Measurements from ENCODE around the gene PEAK3.

Gene PEAK3

DNA sequence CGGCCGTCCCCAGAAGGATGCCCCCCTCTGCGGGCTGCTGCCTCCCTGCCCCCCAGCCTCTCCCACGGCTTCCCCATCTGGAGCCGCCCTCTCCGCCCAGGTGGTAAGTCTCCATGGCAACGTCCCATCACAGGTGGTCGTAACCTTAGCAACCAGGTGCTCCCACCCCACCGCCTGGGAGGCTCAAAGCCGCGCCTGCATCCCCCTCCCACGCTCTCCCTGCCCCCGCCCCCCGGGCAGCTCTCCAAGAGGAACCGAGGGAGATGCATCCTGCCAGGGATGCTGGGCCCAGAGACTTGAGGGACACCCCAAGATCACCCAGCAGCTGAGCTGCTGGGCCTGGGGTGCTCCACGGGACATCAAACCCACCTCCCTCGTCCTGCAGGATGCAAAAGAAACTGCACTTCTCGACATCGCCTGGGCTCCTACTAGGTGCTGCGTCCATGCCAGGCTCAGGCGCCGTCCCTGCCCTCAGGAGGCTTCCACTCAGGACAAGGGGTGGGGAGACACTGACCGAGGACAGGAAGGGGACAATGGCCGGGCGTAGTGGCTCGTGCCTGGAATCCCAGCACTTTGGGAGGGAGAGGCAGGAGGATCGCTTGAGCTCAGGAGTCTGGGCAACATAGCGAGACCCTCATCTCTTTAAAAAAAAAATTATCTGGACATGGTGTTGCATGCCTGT lies 31.0 kb upstream of the PEAK3 start:
- Histone ChIP-seq H3K9me3 (ENCODE audit: control insufficient read depth, low read length) (peaks cover 8% of the 10 kb centered on the region), H3K4me3 (ENCODE audit: low read length) (no peak overlapping the region), H3K9ac (ENCODE audit: low read length) (no peak overlapping the region), H3K36me3 (ENCODE audit: control insufficient read depth, insufficient read depth, low read length, severe bottlenecking) (no peaks in the 10 kb centered on the region), H3K27me3 (replicated peaks; ENCODE audit: control insufficient read depth, insufficient read depth, low read length) (peaks cover 7% of the 10 kb centered on the region), H3K4me1 (ENCODE audit: control insufficient read depth, insufficient read depth, low read length) (peaks cover 4% of the 10 kb centered on the region)
- no peak for DNase-seq (ENCODE audit: low read depth)

DNA sequence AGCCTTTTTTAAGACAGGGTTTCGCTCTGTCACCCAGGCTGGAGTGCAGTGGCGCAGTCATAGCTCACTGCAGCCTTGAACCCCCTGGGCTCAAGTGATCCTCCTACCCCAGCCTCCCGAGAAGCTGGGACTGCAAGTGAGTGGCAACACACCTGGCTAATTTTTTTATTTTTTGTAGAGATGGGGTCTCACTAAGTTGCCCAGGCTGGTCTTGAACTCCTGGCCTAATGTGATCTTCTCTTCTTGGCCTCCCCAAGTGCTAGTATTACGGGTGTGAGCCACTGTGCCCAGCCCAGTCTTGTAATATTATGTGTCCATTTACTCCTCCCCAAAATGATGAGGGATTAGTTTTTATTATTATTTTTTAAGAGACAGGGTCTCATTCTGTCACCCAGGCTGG lies 29.1 kb upstream of the PEAK3 start:
- Histone ChIP-seq H3K36me3 (ENCODE audit: control insufficient read depth, insufficient read depth, low read length, severe bottlenecking) (no peaks in the 10 kb centered on the region), H3K9me3 (ENCODE audit: control insufficient read depth, low read length) (peaks cover 8% of the 10 kb centered on the region), H3K4me1 (ENCODE audit: control insufficient read depth, insufficient read depth, low read length) (peaks cover 4% of the 10 kb centered on the region), H3K9ac (ENCODE audit: low read length) (no peak overlapping the region), H3K4me3 (ENCODE audit: low read length) (no peak overlapping the region), H3K27me3 (replicated peaks; ENCODE audit: control insufficient read depth, insufficient read depth, low read length) (peaks cover 18% of the 10 kb centered on the region)
- DNase-seq (ENCODE audit: low read depth): no peak

DNA sequence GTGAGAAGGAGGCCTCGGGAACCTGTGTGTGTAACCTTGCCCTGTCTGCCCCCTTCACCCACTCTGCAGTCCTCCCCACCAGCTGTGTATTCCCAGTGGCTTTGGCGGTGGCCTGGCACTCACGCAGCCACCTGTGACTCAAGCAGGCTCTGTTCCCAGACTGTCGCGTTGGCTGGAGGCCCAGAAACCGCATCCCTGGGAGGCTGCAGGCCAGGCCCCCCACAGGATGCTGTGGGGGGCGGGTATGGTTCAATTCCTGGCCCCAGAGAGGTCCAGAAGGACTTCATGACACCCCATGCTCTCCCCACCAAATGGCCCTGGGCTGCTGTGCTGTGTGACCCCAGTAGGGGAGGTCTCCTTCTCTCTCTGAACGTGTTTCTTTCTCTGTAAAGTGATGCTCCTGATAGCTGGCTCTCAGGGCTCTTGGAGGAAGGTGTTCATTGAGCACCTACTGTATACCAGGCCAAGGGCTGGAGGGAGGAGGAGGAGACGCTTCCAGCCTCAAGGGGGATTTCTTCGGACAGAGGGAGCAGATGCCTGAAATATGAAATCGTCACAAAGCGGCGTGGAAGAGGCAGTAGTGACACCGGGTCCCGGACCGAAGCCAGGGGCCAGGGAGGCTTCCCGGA lies 27.9 kb upstream of the PEAK3 start:
- Histone ChIP-seq H3K4me1 (ENCODE audit: control insufficient read depth, insufficient read depth, low read length) (peaks cover 4% of the 10 kb centered on the region), H3K4me3 (ENCODE audit: low read length) (no peak overlapping the region), H3K27me3 (replicated peaks; ENCODE audit: control insufficient read depth, insufficient read depth, low read length) (peaks cover 21% of the 10 kb centered on the region), H3K9me3 (ENCODE audit: control insufficient read depth, low read length) (peaks cover 2% of the 10 kb centered on the region), H3K9ac (ENCODE audit: low read length) (no peak overlapping the region), H3K36me3 (ENCODE audit: control insufficient read depth, insufficient read depth, low read length, severe bottlenecking) (no peaks in the 10 kb centered on the region)
- peak; percentile 31 for DNase-seq (ENCODE audit: low read depth)

DNA sequence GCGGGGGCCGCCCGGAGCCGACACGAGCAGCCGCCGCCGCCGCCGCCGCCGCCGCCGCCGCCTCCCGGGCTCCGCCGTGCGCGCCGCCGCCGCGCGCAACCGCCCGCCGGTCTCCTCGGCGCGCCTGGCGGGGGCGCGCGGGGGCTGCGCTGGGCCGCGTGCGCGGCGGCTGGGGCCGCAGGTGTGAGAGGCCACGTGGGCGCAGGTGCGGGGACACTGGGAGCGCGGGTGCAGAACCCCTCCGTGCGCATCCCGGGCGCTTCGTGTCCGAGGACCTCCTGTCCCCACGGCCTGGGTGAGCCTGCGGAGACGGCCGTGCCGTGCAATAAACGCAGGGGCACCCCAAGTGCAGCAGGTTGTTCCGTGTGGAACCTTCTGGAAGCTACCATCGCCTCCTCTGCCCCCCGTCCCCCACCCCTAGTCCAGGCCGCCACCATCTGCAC lies 26.2 kb upstream of the PEAK3 start, which contains the start of gene LINGO3:
LINGO3 (minus strand) TSS at position 41 of the 443 bp plus-strand sequence. CDS start 16,378 bp downstream, outside the sequence.
- no peaks in the 10 kb centered on the region for H3K36me3 ChIP-seq (ENCODE audit: control insufficient read depth, insufficient read depth, low read length, severe bottlenecking)
- peaks cover 4% of the 10 kb centered on the region for H3K4me1 ChIP-seq (ENCODE audit: control insufficient read depth, insufficient read depth, low read length)
- peak within 1 kb of the TSS; percentile 37 for H3K4me3 ChIP-seq (ENCODE audit: low read length)
- DNase-seq (ENCODE audit: low read depth): peak; percentile 26
- peaks cover 25% of the 10 kb centered on the region for H3K27me3 ChIP-seq (replicated peaks; ENCODE audit: control insufficient read depth, insufficient read depth, low read length)
- no peak within 1 kb of the TSS for H3K9ac ChIP-seq (ENCODE audit: low read length)
- H3K9me3 ChIP-seq (ENCODE audit: control insufficient read depth, low read length): no peaks in the 10 kb centered on the region

DNA sequence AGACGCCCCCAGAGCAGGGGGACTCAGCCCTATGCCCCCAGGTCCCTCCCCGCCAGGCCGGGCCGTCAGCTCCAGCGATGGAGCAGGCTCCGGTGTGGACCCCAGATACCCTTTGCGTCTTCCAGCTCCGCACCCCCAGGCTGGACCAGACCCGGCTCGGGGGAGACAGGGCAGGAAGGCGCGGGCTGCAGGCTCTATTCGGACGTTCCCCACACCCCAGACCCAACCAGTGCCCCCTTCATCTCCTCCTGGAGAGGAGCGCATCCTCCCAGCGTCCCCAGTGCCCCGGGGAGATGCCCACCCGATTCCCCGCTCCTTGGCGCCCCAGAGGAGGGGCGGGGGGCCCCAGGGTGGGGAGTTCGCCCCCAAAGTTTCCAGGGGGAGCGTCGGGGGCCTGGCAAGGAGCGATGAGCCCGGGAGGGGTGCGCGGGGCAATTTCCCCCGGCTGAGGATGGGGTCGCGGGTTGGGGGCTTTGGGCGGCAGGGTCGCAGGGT lies 25.6 kb upstream of the PEAK3 start:
- no peak overlapping the region for H3K9ac ChIP-seq (ENCODE audit: low read length)
- DNase-seq (ENCODE audit: low read depth): no peak
- no peaks in the 10 kb centered on the region for H3K36me3 ChIP-seq (ENCODE audit: control insufficient read depth, insufficient read depth, low read length, severe bottlenecking)
- H3K4me3 ChIP-seq (ENCODE audit: low read length): no peak overlapping the region
- peaks cover 4% of the 10 kb centered on the region for H3K4me1 ChIP-seq (ENCODE audit: control insufficient read depth, insufficient read depth, low read length)
- peaks cover 25% of the 10 kb centered on the region for H3K27me3 ChIP-seq (replicated peaks; ENCODE audit: control insufficient read depth, insufficient read depth, low read length)
- H3K9me3 ChIP-seq (ENCODE audit: control insufficient read depth, low read length): no peaks in the 10 kb centered on the region

DNA sequence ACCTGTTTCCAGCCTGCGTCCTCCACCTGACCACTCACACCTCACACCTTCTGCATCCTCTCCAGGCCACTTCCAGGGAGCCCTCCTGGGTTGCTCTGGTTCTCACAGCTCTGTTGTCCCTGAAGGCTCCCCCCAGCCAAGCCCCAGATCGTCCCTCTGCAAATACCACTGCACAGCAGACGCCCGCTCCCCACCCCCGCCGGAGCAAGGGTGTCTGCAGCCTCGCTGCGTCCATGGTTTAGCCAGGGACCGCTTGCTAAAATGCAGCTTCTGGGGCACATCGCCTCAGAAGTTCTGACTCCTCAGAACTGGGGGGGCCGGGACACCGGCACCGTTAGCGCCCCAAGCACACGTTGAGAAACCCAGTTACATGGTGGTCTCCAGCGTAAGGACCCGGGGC lies 25.0 kb upstream of the PEAK3 start:
- Histone ChIP-seq H3K4me3 (ENCODE audit: low read length) (no peak overlapping the region), H3K36me3 (ENCODE audit: control insufficient read depth, insufficient read depth, low read length, severe bottlenecking) (no peaks in the 10 kb centered on the region), H3K27me3 (replicated peaks; ENCODE audit: control insufficient read depth, insufficient read depth, low read length) (peaks cover 27% of the 10 kb centered on the region), H3K4me1 (ENCODE audit: control insufficient read depth, insufficient read depth, low read length) (peaks cover 8% of the 10 kb centered on the region), H3K9me3 (ENCODE audit: control insufficient read depth, low read length) (no peaks in the 10 kb centered on the region), H3K9ac (ENCODE audit: low read length) (no peak overlapping the region)
- DNase-seq (ENCODE audit: low read depth): no peak

DNA sequence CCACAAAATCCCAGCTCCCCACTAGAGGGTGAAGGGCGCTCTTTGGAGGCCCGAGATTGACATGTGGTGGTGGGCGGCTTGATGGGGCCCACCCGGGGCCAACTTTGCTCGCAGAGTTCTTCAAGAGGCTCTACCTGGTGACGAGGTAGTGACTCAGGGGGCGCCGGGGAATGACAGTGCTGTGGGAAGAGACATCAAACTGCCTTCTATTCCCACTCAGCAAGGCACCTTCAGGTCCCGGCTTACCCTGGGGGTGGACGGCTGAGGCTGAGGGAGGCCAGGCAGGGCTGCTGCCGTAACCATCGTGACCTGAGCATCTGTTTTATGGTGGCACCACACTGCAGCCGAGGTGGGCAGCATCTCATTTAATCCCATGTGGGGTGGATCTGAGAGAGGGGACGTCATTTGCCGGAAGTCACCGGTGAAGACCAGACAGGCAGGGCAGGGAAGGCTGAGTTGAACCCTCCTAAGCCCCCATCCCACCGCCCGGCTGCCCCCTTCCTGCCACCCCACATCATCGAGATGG lies 24.4 kb upstream of the PEAK3 start:
- DNase-seq (ENCODE audit: low read depth): no peak
- Histone ChIP-seq H3K4me1 (ENCODE audit: control insufficient read depth, insufficient read depth, low read length) (peaks cover 8% of the 10 kb centered on the region), H3K4me3 (ENCODE audit: low read length) (no peak overlapping the region), H3K9ac (ENCODE audit: low read length) (no peak overlapping the region), H3K9me3 (ENCODE audit: control insufficient read depth, low read length) (no peaks in the 10 kb centered on the region), H3K27me3 (replicated peaks; ENCODE audit: control insufficient read depth, insufficient read depth, low read length) (peaks cover 27% of the 10 kb centered on the region), H3K36me3 (ENCODE audit: control insufficient read depth, insufficient read depth, low read length, severe bottlenecking) (no peaks in the 10 kb centered on the region)

DNA sequence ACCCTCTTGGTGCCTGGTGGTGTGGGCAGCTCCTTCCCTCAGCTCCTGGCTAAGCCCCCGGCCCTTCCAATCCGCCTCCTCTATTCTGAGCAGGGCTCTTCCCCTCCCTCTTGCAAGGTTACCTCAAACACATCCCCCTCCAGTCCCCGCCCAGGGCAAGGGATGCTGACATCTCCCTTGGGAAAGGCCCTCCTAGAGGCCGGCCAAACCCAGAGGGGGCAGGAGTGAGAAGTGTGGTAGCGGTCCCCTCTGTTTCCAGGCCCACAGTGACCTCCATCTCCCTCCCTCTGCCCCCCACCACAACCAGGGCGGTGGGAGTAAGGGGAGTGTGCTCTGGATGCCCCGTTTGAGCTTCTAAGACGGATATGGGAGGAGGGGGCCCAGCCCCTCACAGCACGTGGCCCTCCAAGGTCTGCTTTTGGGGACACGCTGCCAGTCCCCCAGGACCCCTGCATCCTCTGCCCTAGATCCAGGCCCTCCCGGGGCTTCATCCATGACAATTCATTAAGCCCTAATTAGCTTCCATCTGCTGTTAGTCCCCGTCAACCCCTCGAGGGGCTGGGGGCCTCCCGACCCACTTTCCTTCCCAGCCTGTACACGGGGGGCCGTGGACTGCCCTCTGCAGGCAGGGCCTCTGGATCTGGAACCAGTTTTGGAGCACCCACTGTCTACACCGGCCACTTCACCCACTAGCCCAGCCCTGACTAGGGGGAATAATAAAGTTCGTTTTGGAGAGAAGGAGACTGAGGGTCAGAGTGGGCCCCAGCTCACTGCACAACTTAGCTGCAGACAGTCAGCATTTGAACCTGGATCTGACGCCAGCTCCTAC lies 23.7 kb upstream of the PEAK3 start:
- DNase-seq (ENCODE audit: low read depth): no peak
- Histone ChIP-seq H3K27me3 (replicated peaks; ENCODE audit: control insufficient read depth, insufficient read depth, low read length) (peaks cover 31% of the 10 kb centered on the region), H3K4me3 (ENCODE audit: low read length) (no peak overlapping the region), H3K9ac (ENCODE audit: low read length) (no peak overlapping the region), H3K4me1 (ENCODE audit: control insufficient read depth, insufficient read depth, low read length) (peaks cover 8% of the 10 kb centered on the region), H3K9me3 (ENCODE audit: control insufficient read depth, low read length) (no peaks in the 10 kb centered on the region), H3K36me3 (ENCODE audit: control insufficient read depth, insufficient read depth, low read length, severe bottlenecking) (no peaks in the 10 kb centered on the region)

DNA sequence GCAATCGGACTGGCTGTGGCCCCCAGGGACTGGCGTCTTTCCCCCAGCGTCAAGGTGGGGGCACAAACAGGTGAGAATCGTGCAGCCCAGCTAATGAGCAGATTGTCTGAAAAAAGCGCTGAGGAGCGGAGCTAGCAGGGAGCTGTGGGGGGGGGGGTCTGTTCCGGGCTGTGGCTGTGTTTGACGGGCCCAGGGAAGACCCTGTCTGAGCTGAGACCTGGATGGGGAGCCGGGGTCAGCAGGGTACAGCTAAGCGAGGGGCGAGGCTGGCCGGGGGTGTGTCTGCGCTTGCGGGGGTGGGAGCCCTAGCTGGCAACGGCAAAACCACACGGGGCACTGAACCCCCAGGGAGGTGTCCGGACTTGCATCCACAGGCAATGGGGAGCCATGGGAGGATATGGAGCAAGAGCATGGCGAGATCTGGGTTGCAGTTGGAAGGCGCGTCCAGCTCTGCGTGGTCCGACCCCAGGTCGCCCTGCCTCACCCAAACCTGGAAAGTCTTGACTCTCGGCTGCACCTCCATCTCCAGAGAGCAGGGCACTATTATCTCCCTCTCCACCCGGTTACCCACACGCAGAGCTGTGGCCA lies 21.3 kb upstream of the PEAK3 start:
- peaks cover 4% of the 10 kb centered on the region for H3K4me1 ChIP-seq (ENCODE audit: control insufficient read depth, insufficient read depth, low read length)
- H3K36me3 ChIP-seq (ENCODE audit: control insufficient read depth, insufficient read depth, low read length, severe bottlenecking): no peaks in the 10 kb centered on the region
- no peak for DNase-seq (ENCODE audit: low read depth)
- peaks cover 29% of the 10 kb centered on the region for H3K27me3 ChIP-seq (replicated peaks; ENCODE audit: control insufficient read depth, insufficient read depth, low read length)
- H3K9ac ChIP-seq (ENCODE audit: low read length): no peak overlapping the region
- H3K4me3 ChIP-seq (ENCODE audit: low read length): no peak overlapping the region
- H3K9me3 ChIP-seq (ENCODE audit: control insufficient read depth, low read length): no peaks in the 10 kb centered on the region

DNA sequence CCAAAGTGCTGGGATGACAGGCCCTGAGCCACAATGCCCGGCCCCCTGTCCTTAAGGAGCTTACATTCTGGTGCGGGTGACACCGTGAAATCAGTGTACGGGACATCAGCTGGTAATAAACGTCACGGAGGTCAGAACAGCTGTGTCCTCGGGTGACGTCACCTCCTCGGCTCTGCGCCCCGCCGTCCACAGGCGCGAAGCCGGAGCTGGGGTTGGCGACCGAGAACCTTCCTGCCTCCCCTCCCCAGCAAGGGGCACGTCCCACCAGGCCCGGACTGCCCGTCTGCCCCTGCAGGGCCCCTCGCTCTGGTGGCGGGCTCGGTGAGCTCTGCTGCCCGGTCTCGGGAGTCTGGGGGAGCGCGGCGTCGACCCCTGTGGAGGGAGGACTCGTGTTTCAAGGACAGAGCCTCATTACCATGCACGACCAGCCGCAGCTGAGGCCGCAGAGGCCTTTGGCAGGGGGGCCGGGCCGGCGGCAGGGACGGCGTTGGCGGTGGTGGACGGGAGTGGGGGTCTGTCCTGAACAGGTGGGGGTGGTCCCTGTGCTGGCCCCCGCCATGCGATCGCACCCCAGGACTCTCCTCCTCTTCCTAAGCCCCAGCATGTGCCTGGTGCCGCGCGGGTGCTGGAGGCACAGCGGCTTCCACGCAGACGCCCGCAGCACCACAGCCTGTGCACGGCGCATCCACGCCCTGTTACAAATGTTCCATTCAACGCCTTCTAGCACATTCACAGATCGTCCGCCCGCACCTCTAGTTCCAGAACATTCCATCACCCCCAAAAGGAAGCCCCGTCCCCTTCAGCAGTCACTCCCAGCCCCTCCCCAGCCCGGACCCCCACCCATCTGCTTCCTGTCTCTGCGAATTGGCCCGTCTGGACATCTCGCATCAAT lies 20.6 kb upstream of the PEAK3 start:
- DNase-seq (ENCODE audit: low read depth): peak; percentile 35
- H3K27me3 ChIP-seq (replicated peaks; ENCODE audit: control insufficient read depth, insufficient read depth, low read length): peaks cover 27% of the 10 kb centered on the region
- no peaks in the 10 kb centered on the region for H3K9me3 ChIP-seq (ENCODE audit: control insufficient read depth, low read length)
- peaks cover 4% of the 10 kb centered on the region for H3K4me1 ChIP-seq (ENCODE audit: control insufficient read depth, insufficient read depth, low read length)
- H3K9ac ChIP-seq (ENCODE audit: low read length): no peak overlapping the region
- no peaks in the 10 kb centered on the region for H3K36me3 ChIP-seq (ENCODE audit: control insufficient read depth, insufficient read depth, low read length, severe bottlenecking)
- no peak overlapping the region for H3K4me3 ChIP-seq (ENCODE audit: low read length)
